HG03060 (cell line): ENCODE results near the gene PLB1.
"Not testable (repeated sequence)": the region's sequence is repeated elsewhere in the genome, so short reads cannot be mapped to it uniquely, and the experiment has no call there.

ENCODE experiments used
- ATAC-seq: cut with Tn5 transposase; IDR thresholded peaks from one replicate; pipeline ENCODE4 v1.9.1; 2021; ENCODE audit warnings: low read depth, moderate number of reproducible peaks; ENCODE audit not compliant: unreplicated experiment

PLB1 gene

GRCh38 chr2:28469304-28469703 is 26.6 kb upstream of the PLB1 start:
- no peak for ATAC-seq

- ATAC-seq, result no peak
These were observed 25.8 kb upstream of the PLB1 start for GRCh38 chr2:28469947-28470535.

- no peak for ATAC-seq
These were observed 25.1 kb upstream of the PLB1 start for GRCh38 chr2:28470759-28471158.

GRCh38 chr2:28471214-28471613 is 24.6 kb upstream of the PLB1 start:
- no peak for ATAC-seq

- no peak for ATAC-seq
These were observed 24.1 kb upstream of the PLB1 start for GRCh38 chr2:28471701-28472236.

- not testable (repeated sequence) for ATAC-seq
These were observed 23.2 kb upstream of the PLB1 start for GRCh38 chr2:28472641-28473040.

- ATAC-seq, result no peak
These were observed 20.7 kb upstream of the PLB1 start for GRCh38 chr2:28475088-28475595.

GRCh38 chr2:28477087-28477486 is 18.8 kb upstream of the PLB1 start:
- no peak for ATAC-seq

- ATAC-seq, result no peak
These were observed 18.2 kb upstream of the PLB1 start for GRCh38 chr2:28477645-28478044.

- no peak for ATAC-seq
These were observed 15.3 kb upstream of the PLB1 start for GRCh38 chr2:28480403-28481049.

GRCh38 chr2:28481905-28482304 is 14.0 kb upstream of the PLB1 start:
- ATAC-seq, result no peak

GRCh38 chr2:28484835-28485234 is 11.0 kb upstream of the PLB1 start:
- no peak for ATAC-seq

- ATAC-seq, result no peak
These were observed 9.3 kb upstream of the PLB1 start for GRCh38 chr2:28486526-28486925.

GRCh38 chr2:28487258-28487657 is 8.6 kb upstream of the PLB1 start:
- no peak for ATAC-seq

GRCh38 chr2:28488083-28488830 is 7.6 kb upstream of the PLB1 start:
- ATAC-seq, result no peak

- ATAC-seq, result no peak
These were observed 6.8 kb upstream of the PLB1 start for GRCh38 chr2:28488858-28489575.

GRCh38 chr2:28490558-28490957 is 5.3 kb upstream of the PLB1 start:
- no peak for ATAC-seq

GRCh38 chr2:28492282-28492681 is 3.6 kb upstream of the PLB1 start:
- ATAC-seq, result no peak

- ATAC-seq, result no peak
These were observed 2.2 kb upstream of the PLB1 start for GRCh38 chr2:28493636-28494035.

GRCh38 chr2:28496781-28497180 is 921 bp downstream of the PLB1 start:
- no peak for ATAC-seq

- no peak for ATAC-seq
These were observed 1.3 kb downstream of the PLB1 start for GRCh38 chr2:28497206-28497605.
